HEK293T (cell line): ENCODE results near the gene VIPR2.

ENCODE experiments used
- CTCF ChIA-PET: fragments of 350-600 bp; formaldehyde crosslinking; extraction: SDS; loops from one replicate; lab custom pipeline; 2021; ENCODE audit warnings: antibody characterized with exemption, inconsistent platforms; lab: Yijun Ruan, JAX
- POLR2A ChIA-PET: fragments of 350-600 bp; formaldehyde crosslinking; extraction: SDS; loops from one replicate; lab custom pipeline; 2020; ENCODE audit warnings: antibody characterized with exemption, inconsistent platforms; lab: Yijun Ruan, JAX
- DNase-seq: peaks from one replicate; pipeline ENCODE4 v3.0.0; 2012; ENCODE audit warnings: mixed read lengths; ENCODE audit errors: extremely low spot score
- ARNT ChIP-seq: fragments of 450-650 bp; IDR thresholded peaks from 2 replicates; pipeline ENCODE4 v1.6.1; 2017; ENCODE audit warnings: mild to moderate bottlenecking
- BHLHE40 ChIP-seq: fragments of 450-650 bp; IDR thresholded peaks from 2 replicates; pipeline ENCODE4 v1.6.1; 2016; ENCODE audit warnings: mild to moderate bottlenecking, moderate library complexity, borderline replicate concordance
- CTBP1 ChIP-seq: fragments of 450-650 bp; IDR thresholded peaks from 2 replicates; pipeline ENCODE4 v1.6.1; 2016; ENCODE audit warnings: borderline replicate concordance
- ELF4 ChIP-seq: fragments of 450-650 bp; IDR thresholded peaks from 2 replicates; pipeline ENCODE4 v1.6.1; 2017; ENCODE audit warnings: antibody characterized with exemption
- FOXA1 ChIP-seq: fragments of 450-650 bp; IDR thresholded peaks from 2 replicates; pipeline ENCODE4 v1.6.1; 2016; ENCODE audit warnings: mild to moderate bottlenecking
- FOXK2 ChIP-seq: fragments of 450-650 bp; IDR thresholded peaks from 2 replicates; pipeline ENCODE4 v1.6.1; 2016; ENCODE audit warnings: mild to moderate bottlenecking
- FOXM1 ChIP-seq: fragments of 450-650 bp; IDR thresholded peaks from 2 replicates; pipeline ENCODE4 v1.6.1; 2017; ENCODE audit warnings: mild to moderate bottlenecking, borderline replicate concordance
- HDGF ChIP-seq: fragments of 450-650 bp; IDR thresholded peaks from 2 replicates; pipeline ENCODE4 v1.6.1; 2017; ENCODE audit warnings: antibody characterized with exemption, borderline replicate concordance
- L3MBTL2 ChIP-seq: fragments of 450-650 bp; conservative IDR thresholded peaks from 2 replicates; pipeline ENCODE4 v1.6.1; 2016; ENCODE audit warnings: mild to moderate bottlenecking
- LEF1 ChIP-seq: fragments of 450-650 bp; IDR thresholded peaks from 2 replicates; pipeline ENCODE4 v1.6.1; 2017; ENCODE audit warnings: mild to moderate bottlenecking, borderline replicate concordance
- NFRKB ChIP-seq: fragments of 450-650 bp; IDR thresholded peaks from 2 replicates; pipeline ENCODE4 v1.6.1; 2016; ENCODE audit warnings: mild to moderate bottlenecking, moderate library complexity
- SP1 ChIP-seq: fragments of 450-650 bp; IDR thresholded peaks from 2 replicates; pipeline ENCODE4 v1.6.1; 2017
- SUZ12 ChIP-seq: fragments of 450-650 bp; IDR thresholded peaks from 2 replicates; pipeline ENCODE4 v1.6.1; 2016; ENCODE audit warnings: mild to moderate bottlenecking
- TARDBP ChIP-seq: fragments of 450-650 bp; IDR thresholded peaks from 2 replicates; pipeline ENCODE4 v1.6.1; 2016
- ZNF384 ChIP-seq: fragments of 450-650 bp; IDR thresholded peaks from 2 replicates; pipeline ENCODE4 v1.6.1; 2016
- TF ChIP-seq, protein P1 (sequence below): fragments of 450-650 bp; IDR thresholded peaks from 2 replicates; pipeline ENCODE4 v1.6.1; 2016

The VIPR2 gene, protein sequence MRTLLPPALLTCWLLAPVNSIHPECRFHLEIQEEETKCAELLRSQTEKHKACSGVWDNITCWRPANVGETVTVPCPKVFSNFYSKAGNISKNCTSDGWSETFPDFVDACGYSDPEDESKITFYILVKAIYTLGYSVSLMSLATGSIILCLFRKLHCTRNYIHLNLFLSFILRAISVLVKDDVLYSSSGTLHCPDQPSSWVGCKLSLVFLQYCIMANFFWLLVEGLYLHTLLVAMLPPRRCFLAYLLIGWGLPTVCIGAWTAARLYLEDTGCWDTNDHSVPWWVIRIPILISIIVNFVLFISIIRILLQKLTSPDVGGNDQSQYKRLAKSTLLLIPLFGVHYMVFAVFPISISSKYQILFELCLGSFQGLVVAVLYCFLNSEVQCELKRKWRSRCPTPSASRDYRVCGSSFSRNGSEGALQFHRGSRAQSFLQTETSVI

DNA sequence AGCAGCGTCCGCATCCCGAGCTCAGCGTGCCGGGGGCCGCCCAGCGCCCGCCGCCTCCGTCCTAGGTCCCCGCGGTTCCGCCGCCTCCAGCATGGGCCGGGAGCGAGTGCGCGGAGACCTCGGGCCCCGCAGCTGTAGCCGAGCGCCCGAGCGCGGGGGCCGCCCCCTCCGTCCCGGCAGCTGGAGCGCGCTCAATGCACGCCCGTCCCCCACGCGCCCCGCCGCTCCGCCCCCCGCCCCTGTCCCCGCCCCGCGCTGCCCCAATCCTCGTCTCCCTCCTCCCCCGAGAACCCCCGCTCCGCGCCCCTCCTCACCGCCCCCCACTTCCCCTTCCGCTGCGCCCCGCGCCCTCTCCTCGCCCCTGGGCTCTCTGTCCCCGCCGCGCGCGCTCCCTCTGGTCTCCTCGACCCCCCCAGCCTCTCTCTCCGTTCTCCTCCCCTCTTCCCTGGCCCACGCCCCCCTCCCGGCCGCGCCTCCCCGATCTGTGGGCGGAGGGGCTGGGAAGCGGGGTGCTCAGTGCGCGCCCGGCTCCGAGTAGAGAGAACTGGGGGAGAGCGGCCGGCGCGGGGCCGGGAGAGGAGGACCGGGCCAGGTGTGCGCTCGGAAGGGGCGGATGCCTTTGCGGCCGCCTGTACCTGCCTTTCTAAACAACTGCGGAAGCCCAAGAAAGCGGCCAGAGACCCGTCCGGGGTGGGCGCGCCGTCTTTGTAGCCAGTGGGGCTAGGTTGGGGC, at the start of gene VIPR2:
Gene VIPR2 (minus strand): TSS at position 110 of the 732 bp plus-strand sequence. CDS start 96 bp downstream, at position 14.
- ChIA-PET CTCF (no interaction called here), POLR2A (no interaction called here)
- DNase-seq = no peak
- TF ChIP-seq CTBP1 (no peak), FOXA1 (no peak), ARNT (no peak), TARDBP (no peak)

DNA sequence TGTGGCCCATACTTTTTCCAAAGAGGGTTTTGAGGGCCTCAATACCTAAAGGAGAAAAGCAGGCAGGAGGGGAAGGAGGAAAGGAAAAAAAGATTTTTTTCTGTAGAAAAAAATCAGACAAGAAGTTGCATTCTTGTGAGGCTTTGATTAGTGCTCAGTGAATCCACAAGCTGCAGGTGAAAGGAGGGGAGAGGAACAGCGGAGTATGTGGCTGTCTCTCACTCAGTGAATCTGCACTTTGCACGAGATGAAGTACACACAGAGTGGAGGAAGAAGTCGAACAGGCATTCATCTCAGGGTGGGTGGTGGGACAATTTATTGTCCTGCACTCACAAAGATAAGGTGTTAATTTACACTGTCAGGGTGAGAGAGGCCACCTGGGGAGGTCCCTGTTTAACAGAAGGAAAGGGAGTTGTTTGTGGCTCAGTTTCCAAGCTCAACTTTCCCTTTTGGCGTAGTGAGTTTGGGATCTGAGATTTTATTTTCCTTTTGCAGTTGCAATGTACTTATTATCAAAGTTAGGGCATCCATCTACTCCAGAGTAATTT, 49.0 kb upstream of the VIPR2 start:
- TF ChIP-seq HDGF (no peak), CTBP1 (no peak), FOXM1 (no peak), BHLHE40 (no peak), L3MBTL2 (no peak), LEF1 (no peak), ELF4 (no peak), ZNF384 (no peak), NFRKB (no peak), FOXA1 (no peak), SUZ12 (no peak), FOXK2 (no peak), TARDBP (no peak), SP1 (no peak), ARNT (no peak)
- TF ChIP-seq, protein P1, sequence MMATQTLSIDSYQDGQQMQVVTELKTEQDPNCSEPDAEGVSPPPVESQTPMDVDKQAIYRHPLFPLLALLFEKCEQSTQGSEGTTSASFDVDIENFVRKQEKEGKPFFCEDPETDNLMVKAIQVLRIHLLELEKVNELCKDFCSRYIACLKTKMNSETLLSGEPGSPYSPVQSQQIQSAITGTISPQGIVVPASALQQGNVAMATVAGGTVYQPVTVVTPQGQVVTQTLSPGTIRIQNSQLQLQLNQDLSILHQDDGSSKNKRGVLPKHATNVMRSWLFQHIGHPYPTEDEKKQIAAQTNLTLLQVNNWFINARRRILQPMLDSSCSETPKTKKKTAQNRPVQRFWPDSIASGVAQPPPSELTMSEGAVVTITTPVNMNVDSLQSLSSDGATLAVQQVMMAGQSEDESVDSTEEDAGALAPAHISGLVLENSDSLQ = no peak

DNA sequence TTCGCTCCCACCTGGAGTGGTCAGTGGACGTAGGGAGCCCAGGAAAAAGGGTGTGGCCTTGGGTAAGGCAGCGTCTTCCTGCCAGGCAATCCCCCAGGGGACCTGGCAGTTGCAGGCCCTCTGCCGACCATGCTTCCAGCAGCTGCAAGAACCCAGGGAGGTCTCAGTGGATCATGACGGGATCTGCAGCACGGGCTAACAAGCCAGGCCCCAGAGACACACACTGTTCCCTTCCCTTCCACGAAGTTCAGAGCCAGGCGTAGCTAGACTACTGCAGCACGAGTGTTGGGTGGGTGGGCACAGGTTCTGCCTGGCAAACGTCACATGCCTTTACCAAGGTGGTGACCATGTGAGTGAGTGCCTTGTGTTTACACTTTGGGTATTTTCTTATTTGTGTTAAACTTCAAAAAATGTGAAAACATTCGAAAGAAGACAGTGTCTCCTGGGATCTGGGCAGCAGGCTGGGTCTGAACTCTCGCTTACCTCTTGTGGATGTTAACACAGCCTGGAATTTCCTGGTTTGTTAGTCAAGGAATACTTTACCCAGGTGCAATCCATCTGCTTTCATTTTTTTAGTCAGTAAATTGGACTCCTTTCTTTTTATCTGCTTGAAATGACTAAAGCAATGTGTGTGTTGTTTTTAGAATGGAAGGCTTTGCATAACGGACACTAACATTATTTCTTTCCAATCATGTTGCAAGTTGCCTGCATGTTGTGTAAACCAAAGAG, 48.2 kb upstream of the VIPR2 start:
- CTCF ChIA-PET = no interaction called here
- TF ChIP-seq LEF1 (no peak), NFRKB (no peak), FOXM1 (no peak), FOXK2 (no peak), SUZ12 (no peak), FOXA1 (no peak), SP1 (no peak), ARNT (no peak), HDGF (no peak)
- POLR2A ChIA-PET = no interaction called here
- DNase-seq = no peak

More for the DNA sequence above, 49.0 kb upstream of the VIPR2 start:
- ChIA-PET CTCF (no interaction called here), POLR2A (no interaction called here)
- DNase-seq = no peak

DNA sequence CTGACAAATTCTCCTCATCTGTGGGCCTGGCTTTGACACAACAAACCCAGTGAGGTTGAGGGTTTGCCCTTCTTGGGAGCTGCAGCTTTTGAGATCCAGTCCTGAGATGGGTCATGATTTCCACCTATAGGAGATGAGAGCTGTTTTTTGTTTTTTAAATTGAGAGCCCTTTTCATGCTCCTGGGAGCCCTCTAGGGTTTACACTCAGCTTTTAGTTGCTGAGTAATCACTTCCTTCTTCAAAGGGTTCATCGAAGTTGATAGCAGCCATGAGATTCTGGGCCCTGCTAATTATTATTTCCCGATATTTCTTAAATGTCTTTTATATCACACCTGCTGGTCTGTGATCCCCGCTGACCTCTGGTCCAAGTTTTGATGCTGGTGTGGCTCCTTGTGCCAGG, 47.3 kb upstream of the VIPR2 start:
- POLR2A ChIA-PET = no interaction called here
- TF ChIP-seq BHLHE40 (no peak), NFRKB (no peak), FOXK2 (no peak), L3MBTL2 (no peak), LEF1 (no peak), CTBP1 (no peak), FOXM1 (no peak), SP1 (no peak)
- TF ChIP-seq, protein P1 = no peak
- CTCF ChIA-PET = interaction anchor here (0.6 kb wide), 1 partner anchor 9 kb away, joined by 4 read pairs; no protein-coding TSS in a partner anchor
- DNase-seq = no peak

DNA sequence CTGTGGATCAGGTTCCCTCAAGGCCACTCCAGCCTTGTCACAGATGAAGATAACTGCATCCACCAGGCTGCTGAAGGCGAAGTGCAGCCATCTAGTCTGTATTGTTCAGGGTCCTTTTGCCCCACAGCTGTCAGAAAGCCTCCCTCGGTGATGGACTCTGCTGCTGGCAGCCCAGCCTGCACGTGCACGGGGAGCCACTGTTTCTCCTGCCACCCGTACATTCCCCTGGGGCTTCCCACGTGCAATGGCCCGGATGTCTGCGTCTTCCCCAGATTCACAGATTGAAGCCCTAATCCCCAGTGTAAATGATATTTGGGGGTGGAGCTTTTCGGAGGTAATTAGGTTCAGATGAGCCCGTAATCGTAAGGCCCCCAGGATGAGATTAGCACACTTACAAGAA, 46.6 kb upstream of the VIPR2 start:
- no peak for DNase-seq
- TF ChIP-seq NFRKB = no peak
- no peak for TF ChIP-seq HDGF
- TF ChIP-seq L3MBTL2 = no peak
- no peak for TF ChIP-seq SUZ12
- no peak for TF ChIP-seq ARNT
- TF ChIP-seq SP1 = no peak
- TF ChIP-seq CTBP1 = no peak
- no peak for TF ChIP-seq ELF4
- TF ChIP-seq BHLHE40 = no peak
- TF ChIP-seq FOXM1 = no peak
- TF ChIP-seq FOXA1 = no peak
- no peak for TF ChIP-seq ZNF384
- TF ChIP-seq TARDBP = no peak
- TF ChIP-seq LEF1 = no peak
- no peak for TF ChIP-seq FOXK2
- TF ChIP-seq, protein P1 = no peak
- ChIA-PET CTCF (interaction anchor here (0.6 kb wide), 1 partner anchor 9 kb away, joined by 4 read pairs; no protein-coding TSS in a partner anchor), POLR2A (no interaction called here)
